ENCODE results near the gene TMEM175.

TMEM175 gene

DNA sequence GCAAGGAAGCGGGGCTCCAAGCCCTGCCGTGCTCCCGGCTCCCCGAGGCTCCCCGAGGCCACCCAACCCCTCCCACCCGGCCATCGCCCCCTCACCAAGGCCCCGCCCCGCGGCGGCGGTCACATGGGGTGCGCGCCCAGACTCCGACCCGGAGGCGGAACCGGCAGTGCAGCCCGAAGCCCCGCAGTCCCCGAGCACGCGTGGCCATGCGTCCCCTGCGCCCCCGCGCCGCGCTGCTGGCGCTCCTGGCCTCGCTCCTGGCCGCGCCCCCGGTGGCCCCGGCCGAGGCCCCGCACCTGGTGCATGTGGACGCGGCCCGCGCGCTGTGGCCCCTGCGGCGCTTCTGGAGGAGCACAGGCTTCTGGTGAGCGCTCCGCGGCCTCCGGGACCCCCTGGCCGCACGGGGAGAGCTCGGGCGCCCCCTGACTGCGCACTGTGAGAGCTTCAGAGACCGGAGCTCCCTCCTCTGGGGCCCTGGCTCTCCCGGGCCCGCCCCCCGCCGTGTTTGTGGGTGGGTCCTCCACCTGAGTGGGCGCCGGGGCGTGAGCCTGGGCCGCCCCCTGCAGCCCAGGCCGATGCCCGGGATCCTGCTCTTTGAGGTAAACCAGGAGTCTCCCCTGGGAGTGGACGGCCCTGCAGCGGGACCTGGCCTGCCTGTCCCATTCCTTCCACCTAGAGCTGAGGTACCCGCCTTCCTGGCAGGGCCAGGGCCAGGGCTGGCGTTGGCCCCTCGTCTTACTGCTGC is 54.8 kb downstream of the TMEM175 start, which contains the start of gene IDUA:
IDUA (plus strand) TSS at position 166 of the 745 bp plus-strand sequence; CDS start at position 207, 41 bp downstream.
- peak; percentile 88 for ATAC-seq
- TF ChIP-seq ZNF70 (CRISPR knock-in tag; IDR thresholded peaks at IDR 0.05): no peak
- TF ChIP-seq, protein P1, sequence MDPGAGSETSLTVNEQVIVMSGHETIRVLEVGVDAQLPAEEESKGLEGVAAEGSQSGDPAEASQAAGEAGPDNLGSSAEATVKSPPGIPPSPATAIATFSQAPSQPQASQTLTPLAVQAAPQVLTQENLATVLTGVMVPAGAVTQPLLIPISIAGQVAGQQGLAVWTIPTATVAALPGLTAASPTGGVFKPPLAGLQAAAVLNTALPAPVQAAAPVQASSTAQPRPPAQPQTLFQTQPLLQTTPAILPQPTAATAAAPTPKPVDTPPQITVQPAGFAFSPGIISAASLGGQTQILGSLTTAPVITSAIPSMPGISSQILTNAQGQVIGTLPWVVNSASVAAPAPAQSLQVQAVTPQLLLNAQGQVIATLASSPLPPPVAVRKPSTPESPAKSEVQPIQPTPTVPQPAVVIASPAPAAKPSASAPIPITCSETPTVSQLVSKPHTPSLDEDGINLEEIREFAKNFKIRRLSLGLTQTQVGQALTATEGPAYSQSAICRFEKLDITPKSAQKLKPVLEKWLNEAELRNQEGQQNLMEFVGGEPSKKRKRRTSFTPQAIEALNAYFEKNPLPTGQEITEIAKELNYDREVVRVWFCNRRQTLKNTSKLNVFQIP (CRISPR knock-in tag; IDR thresholded peaks at IDR 0.05; ENCODE audit: borderline replicate concordance, low read depth): no peak
- no peak for TF ChIP-seq CSDC2 (CRISPR knock-in tag; IDR thresholded peaks at IDR 0.05)
- TF ChIP-seq OSR1 (CRISPR knock-in tag; IDR thresholded peaks at IDR 0.05): no peak
- TF ChIP-seq CSRNP3 (CRISPR knock-in tag; IDR thresholded peaks at IDR 0.05): no peak
- TF ChIP-seq PPARA (CRISPR knock-in tag; IDR thresholded peaks at IDR 0.05; ENCODE audit: borderline replicate concordance): no peak
- no peak for TF ChIP-seq ZNF8 (CRISPR knock-in tag; IDR thresholded peaks at IDR 0.05)
- TF ChIP-seq ISL1 (CRISPR knock-in tag; IDR thresholded peaks at IDR 0.05): no peak
- TF ChIP-seq GLIS3 (CRISPR knock-in tag; IDR thresholded peaks at IDR 0.05): no peak
- TF ChIP-seq, protein P2, sequence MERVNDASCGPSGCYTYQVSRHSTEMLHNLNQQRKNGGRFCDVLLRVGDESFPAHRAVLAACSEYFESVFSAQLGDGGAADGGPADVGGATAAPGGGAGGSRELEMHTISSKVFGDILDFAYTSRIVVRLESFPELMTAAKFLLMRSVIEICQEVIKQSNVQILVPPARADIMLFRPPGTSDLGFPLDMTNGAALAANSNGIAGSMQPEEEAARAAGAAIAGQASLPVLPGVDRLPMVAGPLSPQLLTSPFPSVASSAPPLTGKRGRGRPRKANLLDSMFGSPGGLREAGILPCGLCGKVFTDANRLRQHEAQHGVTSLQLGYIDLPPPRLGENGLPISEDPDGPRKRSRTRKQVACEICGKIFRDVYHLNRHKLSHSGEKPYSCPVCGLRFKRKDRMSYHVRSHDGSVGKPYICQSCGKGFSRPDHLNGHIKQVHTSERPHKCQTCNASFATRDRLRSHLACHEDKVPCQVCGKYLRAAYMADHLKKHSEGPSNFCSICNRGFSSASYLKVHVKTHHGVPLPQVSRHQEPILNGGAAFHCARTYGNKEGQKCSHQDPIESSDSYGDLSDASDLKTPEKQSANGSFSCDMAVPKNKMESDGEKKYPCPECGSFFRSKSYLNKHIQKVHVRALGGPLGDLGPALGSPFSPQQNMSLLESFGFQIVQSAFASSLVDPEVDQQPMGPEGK (CRISPR knock-in tag; IDR thresholded peaks at IDR 0.05; ENCODE audit: borderline replicate concordance): no peak

DNA sequence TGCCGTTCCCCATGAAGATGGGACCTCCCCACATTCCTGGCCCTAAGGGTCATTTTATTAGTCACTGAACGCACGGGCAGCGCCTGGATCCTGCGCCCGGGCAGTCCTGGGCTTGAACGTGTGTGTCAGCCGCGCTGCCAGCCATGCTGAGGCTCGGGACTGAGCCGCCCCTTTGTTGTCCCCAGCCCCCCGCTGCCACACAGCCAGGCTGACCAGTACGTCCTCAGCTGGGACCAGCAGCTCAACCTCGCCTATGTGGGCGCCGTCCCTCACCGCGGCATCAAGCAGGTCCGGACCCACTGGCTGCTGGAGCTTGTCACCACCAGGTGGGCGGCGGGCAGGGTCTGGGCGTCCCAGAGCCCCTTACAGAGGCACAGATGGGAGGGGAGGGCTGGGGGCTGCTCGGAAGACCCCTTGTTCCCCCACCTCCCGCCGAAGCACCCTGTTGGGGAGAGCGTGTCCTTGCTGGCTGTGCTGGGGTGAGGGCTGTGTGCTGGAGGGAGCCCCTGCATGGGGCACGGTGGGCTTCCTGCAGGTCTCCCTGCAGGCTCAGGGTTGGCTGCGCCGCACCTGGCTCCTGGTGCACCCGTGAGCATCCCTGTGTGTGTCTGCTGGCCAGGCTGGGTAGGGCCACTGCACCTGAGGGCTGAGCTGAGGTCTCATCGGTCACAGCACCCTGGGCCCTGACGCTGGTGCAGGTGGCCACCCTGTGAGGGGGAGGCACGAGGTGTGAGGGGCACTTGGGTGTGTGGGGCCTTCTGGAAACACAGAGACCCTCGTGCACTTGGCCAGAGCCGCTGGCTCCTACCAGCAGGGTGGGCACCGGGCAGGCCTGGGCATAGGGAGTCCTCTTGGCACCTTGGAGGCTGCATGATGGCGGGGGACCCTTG is 55.6 kb downstream of the TMEM175 start:
- ATAC-seq: no peak
- TF ChIP-seq ZNF70 (CRISPR knock-in tag; IDR thresholded peaks at IDR 0.05) (no peak), ZNF565 (CRISPR knock-in tag; conservative IDR thresholded peaks at IDR 0.05; ENCODE audit: low read depth) (no peak), GLIS3 (CRISPR knock-in tag; IDR thresholded peaks at IDR 0.05) (no peak), ESRRG (CRISPR knock-in tag; IDR thresholded peaks at IDR 0.05) (no peak), ZC3H10 (CRISPR knock-in tag; IDR thresholded peaks at IDR 0.05) (no peak), CSRNP3 (CRISPR knock-in tag; IDR thresholded peaks at IDR 0.05) (no peak), TOX (CRISPR knock-in tag; IDR thresholded peaks at IDR 0.05; ENCODE audit: borderline replicate concordance) (no peak), SNAI2 (CRISPR knock-in tag; IDR thresholded peaks at IDR 0.05) (no peak), CSDC2 (CRISPR knock-in tag; IDR thresholded peaks at IDR 0.05) (no peak), ZNF8 (CRISPR knock-in tag; IDR thresholded peaks at IDR 0.05) (no peak), OSR1 (CRISPR knock-in tag; IDR thresholded peaks at IDR 0.05) (no peak), ISL1 (CRISPR knock-in tag; IDR thresholded peaks at IDR 0.05) (no peak), RARB (CRISPR knock-in tag; IDR thresholded peaks at IDR 0.05) (no peak)
- TF ChIP-seq, protein P3, sequence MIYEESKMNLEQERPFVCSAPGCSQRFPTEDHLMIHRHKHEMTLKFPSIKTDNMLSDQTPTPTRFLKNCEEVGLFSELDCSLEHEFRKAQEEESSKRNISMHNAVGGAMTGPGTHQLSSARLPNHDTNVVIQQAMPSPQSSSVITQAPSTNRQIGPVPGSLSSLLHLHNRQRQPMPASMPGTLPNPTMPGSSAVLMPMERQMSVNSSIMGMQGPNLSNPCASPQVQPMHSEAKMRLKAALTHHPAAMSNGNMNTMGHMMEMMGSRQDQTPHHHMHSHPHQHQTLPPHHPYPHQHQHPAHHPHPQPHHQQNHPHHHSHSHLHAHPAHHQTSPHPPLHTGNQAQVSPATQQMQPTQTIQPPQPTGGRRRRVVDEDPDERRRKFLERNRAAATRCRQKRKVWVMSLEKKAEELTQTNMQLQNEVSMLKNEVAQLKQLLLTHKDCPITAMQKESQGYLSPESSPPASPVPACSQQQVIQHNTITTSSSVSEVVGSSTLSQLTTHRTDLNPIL (CRISPR knock-in tag; IDR thresholded peaks at IDR 0.05; ENCODE audit: low read depth): no peak
- TF ChIP-seq, protein P2 (CRISPR knock-in tag; IDR thresholded peaks at IDR 0.05; ENCODE audit: borderline replicate concordance): no peak
- TF ChIP-seq, protein P4, sequence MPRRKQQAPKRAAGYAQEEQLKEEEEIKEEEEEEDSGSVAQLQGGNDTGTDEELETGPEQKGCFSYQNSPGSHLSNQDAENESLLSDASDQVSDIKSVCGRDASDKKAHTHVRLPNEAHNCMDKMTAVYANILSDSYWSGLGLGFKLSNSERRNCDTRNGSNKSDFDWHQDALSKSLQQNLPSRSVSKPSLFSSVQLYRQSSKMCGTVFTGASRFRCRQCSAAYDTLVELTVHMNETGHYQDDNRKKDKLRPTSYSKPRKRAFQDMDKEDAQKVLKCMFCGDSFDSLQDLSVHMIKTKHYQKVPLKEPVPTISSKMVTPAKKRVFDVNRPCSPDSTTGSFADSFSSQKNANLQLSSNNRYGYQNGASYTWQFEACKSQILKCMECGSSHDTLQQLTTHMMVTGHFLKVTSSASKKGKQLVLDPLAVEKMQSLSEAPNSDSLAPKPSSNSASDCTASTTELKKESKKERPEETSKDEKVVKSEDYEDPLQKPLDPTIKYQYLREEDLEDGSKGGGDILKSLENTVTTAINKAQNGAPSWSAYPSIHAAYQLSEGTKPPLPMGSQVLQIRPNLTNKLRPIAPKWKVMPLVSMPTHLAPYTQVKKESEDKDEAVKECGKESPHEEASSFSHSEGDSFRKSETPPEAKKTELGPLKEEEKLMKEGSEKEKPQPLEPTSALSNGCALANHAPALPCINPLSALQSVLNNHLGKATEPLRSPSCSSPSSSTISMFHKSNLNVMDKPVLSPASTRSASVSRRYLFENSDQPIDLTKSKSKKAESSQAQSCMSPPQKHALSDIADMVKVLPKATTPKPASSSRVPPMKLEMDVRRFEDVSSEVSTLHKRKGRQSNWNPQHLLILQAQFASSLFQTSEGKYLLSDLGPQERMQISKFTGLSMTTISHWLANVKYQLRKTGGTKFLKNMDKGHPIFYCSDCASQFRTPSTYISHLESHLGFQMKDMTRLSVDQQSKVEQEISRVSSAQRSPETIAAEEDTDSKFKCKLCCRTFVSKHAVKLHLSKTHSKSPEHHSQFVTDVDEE (CRISPR knock-in tag; IDR thresholded peaks at IDR 0.05): no peak

All from SK-N-SH treated with all-trans-retinoic acid at 6 μM for 48 hours (cell line).